Panc1 (cell line): ENCODE measurements around the gene LRATD1.

Source experiments
- SIN3A ChIP-seq: IDR thresholded peaks from 2 replicates; pipeline ENCODE4 v1.6.1; 2012; ENCODE audit warnings: low read depth, mild to moderate bottlenecking, low read length, moderate library complexity, borderline replicate concordance; ENCODE audit not compliant: insufficient read depth
- TCF7L2 ChIP-seq: IDR thresholded peaks from 2 replicates; pipeline ENCODE4 v1.6.1; 2011; ENCODE audit warnings: mild to moderate bottlenecking, low read depth, low read length, inconsistent platforms
- TF ChIP-seq, protein P1 (sequence below): fragments of 450-650 bp; IDR thresholded peaks from 2 replicates; pipeline ENCODE4 v1.5.1; 2017; ENCODE audit warnings: mild to moderate bottlenecking
- TF ChIP-seq, protein P2 (sequence below), 2 experiments: IDR thresholded peaks; 2 replicates each; pipeline ENCODE4 v1.6.1; 2011 to 2012; ENCODE audit warnings: low read depth in 2 of 2, control low read depth in 1 of 2, low read length in 1 of 2, mild to moderate bottlenecking in 1 of 2, moderate library complexity in 1 of 2; ENCODE audit not compliant: insufficient read depth in 1 of 2

DNA sequence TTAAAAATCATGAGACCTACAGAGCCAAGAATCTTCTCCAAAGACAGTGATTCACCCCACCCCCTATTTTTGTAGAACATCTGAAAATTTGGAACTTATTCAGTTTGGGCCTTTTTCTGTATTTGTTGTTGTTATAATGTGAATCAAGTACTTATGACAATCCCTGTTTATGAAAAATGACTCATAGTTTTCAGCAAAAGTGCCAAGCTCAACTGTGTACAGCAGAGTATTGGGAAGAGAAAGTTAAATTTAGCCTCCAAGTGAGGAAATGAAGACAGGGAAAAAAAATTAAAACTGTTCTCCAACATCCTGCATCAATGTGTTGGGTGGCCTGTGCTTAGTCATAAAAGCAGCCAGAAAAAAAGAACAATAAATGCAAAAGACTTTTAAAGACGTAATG is 46.2 kb downstream of the LRATD1 start:
- TF ChIP-seq, protein P1, sequence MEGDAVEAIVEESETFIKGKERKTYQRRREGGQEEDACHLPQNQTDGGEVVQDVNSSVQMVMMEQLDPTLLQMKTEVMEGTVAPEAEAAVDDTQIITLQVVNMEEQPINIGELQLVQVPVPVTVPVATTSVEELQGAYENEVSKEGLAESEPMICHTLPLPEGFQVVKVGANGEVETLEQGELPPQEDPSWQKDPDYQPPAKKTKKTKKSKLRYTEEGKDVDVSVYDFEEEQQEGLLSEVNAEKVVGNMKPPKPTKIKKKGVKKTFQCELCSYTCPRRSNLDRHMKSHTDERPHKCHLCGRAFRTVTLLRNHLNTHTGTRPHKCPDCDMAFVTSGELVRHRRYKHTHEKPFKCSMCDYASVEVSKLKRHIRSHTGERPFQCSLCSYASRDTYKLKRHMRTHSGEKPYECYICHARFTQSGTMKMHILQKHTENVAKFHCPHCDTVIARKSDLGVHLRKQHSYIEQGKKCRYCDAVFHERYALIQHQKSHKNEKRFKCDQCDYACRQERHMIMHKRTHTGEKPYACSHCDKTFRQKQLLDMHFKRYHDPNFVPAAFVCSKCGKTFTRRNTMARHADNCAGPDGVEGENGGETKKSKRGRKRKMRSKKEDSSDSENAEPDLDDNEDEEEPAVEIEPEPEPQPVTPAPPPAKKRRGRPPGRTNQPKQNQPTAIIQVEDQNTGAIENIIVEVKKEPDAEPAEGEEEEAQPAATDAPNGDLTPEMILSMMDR: no peak
- no peak for TF ChIP-seq SIN3A
- TF ChIP-seq, protein P2, sequence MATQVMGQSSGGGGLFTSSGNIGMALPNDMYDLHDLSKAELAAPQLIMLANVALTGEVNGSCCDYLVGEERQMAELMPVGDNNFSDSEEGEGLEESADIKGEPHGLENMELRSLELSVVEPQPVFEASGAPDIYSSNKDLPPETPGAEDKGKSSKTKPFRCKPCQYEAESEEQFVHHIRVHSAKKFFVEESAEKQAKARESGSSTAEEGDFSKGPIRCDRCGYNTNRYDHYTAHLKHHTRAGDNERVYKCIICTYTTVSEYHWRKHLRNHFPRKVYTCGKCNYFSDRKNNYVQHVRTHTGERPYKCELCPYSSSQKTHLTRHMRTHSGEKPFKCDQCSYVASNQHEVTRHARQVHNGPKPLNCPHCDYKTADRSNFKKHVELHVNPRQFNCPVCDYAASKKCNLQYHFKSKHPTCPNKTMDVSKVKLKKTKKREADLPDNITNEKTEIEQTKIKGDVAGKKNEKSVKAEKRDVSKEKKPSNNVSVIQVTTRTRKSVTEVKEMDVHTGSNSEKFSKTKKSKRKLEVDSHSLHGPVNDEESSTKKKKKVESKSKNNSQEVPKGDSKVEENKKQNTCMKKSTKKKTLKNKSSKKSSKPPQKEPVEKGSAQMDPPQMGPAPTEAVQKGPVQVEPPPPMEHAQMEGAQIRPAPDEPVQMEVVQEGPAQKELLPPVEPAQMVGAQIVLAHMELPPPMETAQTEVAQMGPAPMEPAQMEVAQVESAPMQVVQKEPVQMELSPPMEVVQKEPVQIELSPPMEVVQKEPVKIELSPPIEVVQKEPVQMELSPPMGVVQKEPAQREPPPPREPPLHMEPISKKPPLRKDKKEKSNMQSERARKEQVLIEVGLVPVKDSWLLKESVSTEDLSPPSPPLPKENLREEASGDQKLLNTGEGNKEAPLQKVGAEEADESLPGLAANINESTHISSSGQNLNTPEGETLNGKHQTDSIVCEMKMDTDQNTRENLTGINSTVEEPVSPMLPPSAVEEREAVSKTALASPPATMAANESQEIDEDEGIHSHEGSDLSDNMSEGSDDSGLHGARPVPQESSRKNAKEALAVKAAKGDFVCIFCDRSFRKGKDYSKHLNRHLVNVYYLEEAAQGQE (IDR thresholded peaks at IDR 0.05; ENCODE audit: insufficient read depth in 1 of 2, low read depth in 2 of 2, low read length in 1 of 2): no peak
- TF ChIP-seq TCF7L2: no peak
